Measurements from ENCODE around the gene RAB40C.

Gene RAB40C

GRCh38 chr16:649631-650030, 59.8 kb downstream of the RAB40C start:
- no peak for TF ChIP-seq ZFX (IDR thresholded peaks at IDR 0.05; ENCODE audit: borderline replicate concordance)
- no peak for TF ChIP-seq CTCF (IDR thresholded peaks at IDR 0.05)
- peak overlapping the region; percentile 96 for H3K27ac ChIP-seq

- no peak overlapping the region for H3K27ac ChIP-seq
- TF ChIP-seq ZFX (IDR thresholded peaks at IDR 0.05; ENCODE audit: borderline replicate concordance) (no peak), CTCF (IDR thresholded peaks at IDR 0.05) (no peak)
Observed at GRCh38 chr16:651844-652243, 62.0 kb downstream of the RAB40C start.

GRCh38 chr16:652454-653305, 62.8 kb downstream of the RAB40C start:
- H3K27ac ChIP-seq = no peak overlapping the region
- TF ChIP-seq CTCF (IDR thresholded peaks at IDR 0.05) (no peak), ZFX (IDR thresholded peaks at IDR 0.05; ENCODE audit: borderline replicate concordance) (no peak)

- no peak overlapping the region for H3K27ac ChIP-seq
- TF ChIP-seq CTCF (IDR thresholded peaks at IDR 0.05) (no peak), ZFX (IDR thresholded peaks at IDR 0.05; ENCODE audit: borderline replicate concordance) (no peak)
Observed at GRCh38 chr16:654034-654433, 64.2 kb downstream of the RAB40C start.

GRCh38 chr16:657487-657886, 67.6 kb downstream of the RAB40C start:
- TF ChIP-seq CTCF (IDR thresholded peaks at IDR 0.05) (no peak), ZFX (IDR thresholded peaks at IDR 0.05; ENCODE audit: borderline replicate concordance) (no peak)
- no peak overlapping the region for H3K27ac ChIP-seq

GRCh38 chr16:658679-659571, 69.1 kb downstream of the RAB40C start:
- H3K27ac ChIP-seq = no peak overlapping the region
- 0 out of 2 replicates have a peak, but pooled peaks have one; percentile 16 for TF ChIP-seq CTCF (IDR thresholded peaks at IDR 0.05)
- TF ChIP-seq ZFX (IDR thresholded peaks at IDR 0.05; ENCODE audit: borderline replicate concordance) = no peak

All from 22Rv1 (cell line).